Measurements from ENCODE around the gene RADX. TPM values are rescaled to one million over a fixed set of nuclear protein-coding genes. Genes with fewer than 3 reads are reported as not detected.
A peak's percentile ranks its signal among the peaks of the same experiment; 100 is the strongest.

The RADX gene
- total RNA-seq (ENCODE audit: low replicate concordance): 7.5 and 18.8 TPM in 2 replicates

GRCh38 chrX:106611679-106612392 is at the start of gene RADX:
Gene RADX, plus strand, starts transcription at chrX:106611978. Its CDS starts 103 bp downstream, at chrX:106612081.
- H3K4me3 ChIP-seq (ENCODE audit: low read depth, low read length): peak within 1 kb of the TSS; percentile 69
- peak; percentile 66 for DNase-seq (ENCODE audit: low read depth)
- TF ChIP-seq CTCF (IDR thresholded peaks at IDR 0.05; ENCODE audit: insufficient read depth, low read length): no peak

GRCh38 chrX:106564986-106565385 is 46.8 kb upstream of the RADX start:
- no peak for TF ChIP-seq CTCF (IDR thresholded peaks at IDR 0.05; ENCODE audit: insufficient read depth, low read length)
- DNase-seq (ENCODE audit: low read depth): no peak
- H3K4me3 ChIP-seq (ENCODE audit: low read depth, low read length): no peak overlapping the region

DNA sequence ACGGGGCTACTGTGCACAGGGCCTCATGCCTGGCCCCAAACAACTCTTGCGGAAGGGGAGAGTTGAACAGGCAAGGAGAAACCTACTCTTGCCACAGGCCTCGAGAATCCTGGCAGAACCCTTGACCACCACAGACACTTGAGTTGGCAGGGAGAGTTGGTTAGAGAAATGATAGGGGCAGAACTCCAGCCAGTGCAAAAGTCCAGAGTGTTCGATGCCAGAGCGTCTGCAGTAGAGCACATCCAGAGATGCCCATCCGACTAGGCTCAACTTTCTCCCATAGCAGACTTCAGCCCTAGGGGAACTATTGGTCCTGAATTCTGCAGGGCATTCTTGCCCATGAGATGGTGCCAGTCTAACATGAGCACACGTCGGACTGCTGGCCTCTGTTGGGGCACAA is 45.4 kb upstream of the RADX start:
- DNase-seq (ENCODE audit: low read depth): no peak
- no peak for TF ChIP-seq CTCF (IDR thresholded peaks at IDR 0.05; ENCODE audit: insufficient read depth, low read length)
- no peak overlapping the region for H3K4me3 ChIP-seq (ENCODE audit: low read depth, low read length)

GRCh38 chrX:106581856-106582255 is 29.9 kb upstream of the RADX start:
- H3K4me3 ChIP-seq (ENCODE audit: low read depth, low read length): no peak overlapping the region
- TF ChIP-seq CTCF (IDR thresholded peaks at IDR 0.05; ENCODE audit: insufficient read depth, low read length): no peak
- no peak for DNase-seq (ENCODE audit: low read depth)

DNA sequence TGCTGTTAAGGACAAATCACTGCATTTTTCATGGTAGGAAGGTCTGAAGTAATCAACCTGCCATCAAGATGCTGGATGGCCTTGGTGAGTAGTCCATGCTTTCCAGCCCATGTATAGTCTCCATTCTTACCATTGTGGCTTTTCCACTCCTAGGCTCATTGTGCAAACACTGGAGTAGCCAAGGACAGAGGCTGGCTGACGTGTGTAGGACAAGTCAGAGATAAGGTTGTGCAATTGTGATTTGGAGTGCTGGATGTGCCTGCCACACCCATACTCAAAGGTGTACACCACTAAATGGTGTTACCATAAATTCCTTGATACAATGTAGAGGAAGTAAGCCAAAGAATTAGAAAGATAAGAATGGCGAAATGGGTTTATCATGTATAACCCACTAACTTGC is 26.3 kb upstream of the RADX start:
- TF ChIP-seq CTCF (IDR thresholded peaks at IDR 0.05; ENCODE audit: insufficient read depth, low read length): no peak
- no peak for DNase-seq (ENCODE audit: low read depth)
- no peak overlapping the region for H3K4me3 ChIP-seq (ENCODE audit: low read depth, low read length)

DNA sequence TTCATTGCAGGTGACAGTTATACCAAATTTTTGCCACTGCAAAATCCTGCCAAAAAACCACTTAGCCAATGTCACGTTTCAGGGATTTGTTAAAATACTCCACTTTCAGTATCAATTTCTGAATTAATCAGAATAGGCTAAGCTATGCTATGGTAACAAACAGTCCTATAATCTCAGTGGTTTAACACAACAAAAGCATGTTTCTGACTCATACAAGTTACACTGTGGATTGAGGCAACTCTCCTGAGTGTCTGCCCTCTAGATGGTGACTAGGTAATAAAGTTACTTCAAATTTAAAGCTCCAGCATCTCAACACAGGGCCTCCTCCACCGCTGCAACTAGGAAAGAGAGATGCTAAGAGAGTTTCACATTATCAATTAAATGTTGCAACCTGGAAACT is 23.0 kb upstream of the RADX start:
- no peak for TF ChIP-seq CTCF (IDR thresholded peaks at IDR 0.05; ENCODE audit: insufficient read depth, low read length)
- H3K4me3 ChIP-seq (ENCODE audit: low read depth, low read length): no peak overlapping the region
- DNase-seq (ENCODE audit: low read depth): no peak

DNA sequence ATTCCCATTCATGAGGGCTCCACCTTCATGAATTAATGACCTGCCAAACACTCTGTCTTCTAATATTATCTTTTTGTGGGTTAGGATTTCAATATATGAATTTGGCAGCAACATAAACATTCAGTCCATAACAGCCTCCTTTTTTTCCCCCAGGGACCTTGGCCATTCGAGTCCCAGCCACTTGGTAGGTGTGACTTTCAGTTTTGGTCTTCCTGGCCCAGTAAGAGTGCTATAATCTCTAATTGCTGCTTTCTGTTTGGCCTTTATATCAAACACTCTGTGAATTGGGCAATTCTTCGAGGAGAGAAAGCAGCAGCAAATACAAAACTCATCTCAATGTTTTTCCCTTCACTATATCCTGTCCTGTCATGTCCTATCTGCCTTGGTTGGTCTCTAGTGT is 12.4 kb upstream of the RADX start:
- no peak overlapping the region for H3K4me3 ChIP-seq (ENCODE audit: low read depth, low read length)
- no peak for TF ChIP-seq CTCF (IDR thresholded peaks at IDR 0.05; ENCODE audit: insufficient read depth, low read length)
- no peak for DNase-seq (ENCODE audit: low read depth)

Data from fibroblast of the aortic adventitia (primary cell).